SK-N-MC (cell line): ENCODE measurements around the gene BCORL1.

Experiments
- EZH2 ChIP-seq: fragments of 200-600 bp; sonication (generic); IDR thresholded peaks from one replicate; pipeline ENCODE4 v1.6.1; 2017; ENCODE audit warnings: antibody characterized with exemption
- FOXP2 ChIP-seq: optimal IDR thresholded peaks from 2 replicates; pipeline ENCODE3; 2011; ENCODE audit warnings: mild to moderate bottlenecking, moderate library complexity; ENCODE audit not compliant: insufficient read depth; ENCODE audit errors: extremely low read length, control extremely low read depth
- POLR2AphosphoS5 ChIP-seq: IDR thresholded peaks from 2 replicates; pipeline ENCODE4 v1.6.1; 2012; ENCODE audit warnings: mild to moderate bottlenecking, low read depth, low read length, borderline replicate concordance

DNA sequence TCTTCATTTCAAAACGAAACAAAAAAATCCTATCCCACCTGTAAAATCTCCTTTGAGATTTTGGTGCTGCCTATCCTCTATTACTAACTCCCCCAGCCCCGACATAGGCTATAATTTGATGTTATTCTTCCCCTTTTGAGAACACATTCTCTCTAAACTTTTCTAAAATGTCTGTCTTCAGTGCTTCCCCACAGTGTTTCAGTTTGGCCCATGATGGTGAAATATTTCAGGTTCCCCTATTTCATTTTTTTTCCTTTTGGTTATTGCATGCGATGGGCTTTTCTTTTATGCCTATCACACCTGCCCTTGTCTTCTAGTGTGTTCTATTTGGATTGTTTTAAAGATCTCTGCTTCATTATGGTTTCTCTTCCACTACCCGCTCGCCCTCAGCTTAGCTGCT is 14.7 kb downstream of the BCORL1 start:
- TF ChIP-seq EZH2 (no peak), POLR2AphosphoS5 (no peak), FOXP2 (no peak)
